Fibroblast of lung (primary cell): ENCODE data around the gene VPS36. TPM values are rescaled to one million over a fixed set of nuclear protein-coding genes. Genes with fewer than 3 reads are reported as not detected.
A peak's percentile ranks its signal among the peaks of the same experiment; 100 is the strongest.
"Not testable (repeated sequence)": the region's sequence is repeated elsewhere in the genome, so short reads cannot be mapped to it uniquely, and the experiment has no call there.

ENCODE experiments used
- DNase-seq, 2 donors: peaks; one replicate each; pipeline versions ENCODE4 v3.0.0 to v3.0.0-alpha.2; 2010; ENCODE audit warnings: low read depth in 2 of 2
- H2AFZ ChIP-seq: 2 replicates; pipeline ENCODE4 v1.5.1; 2012; ENCODE audit warnings: low read length, control low read depth, inconsistent platforms
- H3K27ac ChIP-seq: 2 replicates; pipeline ENCODE4 v1.5.1; 2011; ENCODE audit warnings: low read length, control low read depth; ENCODE audit not compliant: insufficient read depth
- H3K27me3 ChIP-seq: 2 replicates; pipeline ENCODE4 v1.5.1; 2011; ENCODE audit warnings: mild to moderate bottlenecking, low read length; ENCODE audit not compliant: control insufficient read depth, insufficient read depth
- H3K36me3 ChIP-seq: 2 replicates; pipeline ENCODE4 v1.5.1; 2011; ENCODE audit warnings: low read length; ENCODE audit not compliant: control insufficient read depth, insufficient read depth
- H3K4me1 ChIP-seq: 2 replicates; pipeline ENCODE4 v1.5.1; 2011; ENCODE audit warnings: low read length; ENCODE audit not compliant: control insufficient read depth, insufficient read depth; ENCODE audit errors: extremely low read depth
- H3K4me2 ChIP-seq: 2 replicates; pipeline ENCODE4 v1.5.1; 2011; ENCODE audit warnings: low read length, control low read depth; ENCODE audit not compliant: insufficient read depth; ENCODE audit errors: extremely low read depth
- H3K4me3 ChIP-seq, 4 experiments: fragments of 200-600 bp in 1 of 4; sonication (generic) in 1 of 4; replicated peaks in 1 of 4; 2 replicates each; pipeline ENCODE4 v1.5.1; 2011 to 2016; ENCODE audit warnings: low read length in 4 of 4, low read depth in 3 of 4, mild to moderate bottlenecking in 3 of 4, control low read depth in 2 of 4, inconsistent platforms in 1 of 4, mixed read lengths in 1 of 4; ENCODE audit not compliant: insufficient read depth in 1 of 4; ENCODE audit errors: control extremely low read depth in 1 of 4
- H3K79me2 ChIP-seq: 2 replicates; pipeline ENCODE4 v1.5.1; 2012; ENCODE audit warnings: mild to moderate bottlenecking, low read length, inconsistent platforms; ENCODE audit not compliant: control insufficient read depth, insufficient read depth
- H3K9ac ChIP-seq: 2 replicates; pipeline ENCODE4 v1.5.1; 2011; ENCODE audit warnings: mild to moderate bottlenecking, low read length, control low read depth; ENCODE audit not compliant: insufficient read depth
- H3K9me3 ChIP-seq: 2 replicates; pipeline ENCODE4 v1.5.1; 2012; ENCODE audit warnings: low read depth, low read length; ENCODE audit not compliant: control insufficient read depth, insufficient read depth
- H4K20me1 ChIP-seq: 2 replicates; pipeline ENCODE4 v1.5.1; 2011; ENCODE audit warnings: low read length; ENCODE audit not compliant: control insufficient read depth, insufficient read depth; ENCODE audit errors: extremely low read depth
- EZH2 ChIP-seq: IDR thresholded peaks from 2 replicates; pipeline ENCODE4 v1.5.1; 2012; ENCODE audit warnings: low read length, control low read depth, mild to moderate bottlenecking; ENCODE audit errors: missing control alignments
- polyA plus RNA-seq, 2 donors: library from polyadenylated mRNA; depleted of rRNA in 1 of 2; stranded (reverse) in 1 of 2; unstranded in 1 of 2; fragments of >200 nt; gene quantifications; 2 replicates each; pipeline ENCODE4 v1.2.1, GENCODE V29; 2011 to 2012; ENCODE audit warnings: missing spikeins in 1 of 2
- total RNA-seq: library from RNA; depleted of rRNA; stranded (reverse); fragments of >200 nt; gene quantifications from 2 replicates; pipeline ENCODE4 v1.2.1, GENCODE V29; 2014
- TF ChIP-seq, protein P1 (sequence below), 2 donors: IDR thresholded peaks in 1 of 2; conservative IDR thresholded peaks in 1 of 2; 1 replicate in 1 of 2; 2 replicates in 1 of 2; pipeline ENCODE4 v1.5.1; 2011 to 2012; ENCODE audit warnings: low read length in 2 of 2, control low read depth in 1 of 2, inconsistent platforms in 1 of 2, low read depth in 1 of 2, mild to moderate bottlenecking in 1 of 2

The VPS36 gene
- total and polyA plus RNA-seq, 2 donors (not counting 1 experiment from before 2014, with no cell fraction given), result 16.2 to 28.2 TPM

DNA sequence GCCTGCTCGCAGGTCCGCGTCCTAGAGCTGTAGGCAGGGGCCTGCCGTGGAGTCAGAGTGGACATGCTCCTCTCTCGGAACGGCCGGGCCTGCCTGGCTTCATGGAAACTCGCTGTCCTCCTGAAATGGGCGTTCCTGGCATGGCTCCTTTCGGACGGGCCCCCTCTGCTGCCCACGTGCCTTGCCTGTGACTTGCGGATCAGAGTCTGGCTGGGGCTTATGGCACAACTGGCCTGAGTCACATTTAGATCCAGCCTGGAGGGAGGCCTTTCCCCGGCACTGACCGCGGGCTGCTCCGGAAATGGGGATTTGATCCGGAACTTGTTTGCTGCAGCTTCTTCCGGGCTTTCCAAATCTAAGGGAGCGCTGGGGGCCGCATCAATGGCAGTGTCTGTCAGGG, 72.5 kb downstream of the VPS36 start:
- Histone ChIP-seq H4K20me1 (no peaks in the 10 kb centered on the region), H3K4me1 (no peaks in the 10 kb centered on the region), H3K9ac (no peak overlapping the region), H2AFZ (no peak overlapping the region), H3K36me3 (peaks cover 7% of the 10 kb centered on the region), H3K27ac (no peak overlapping the region), H3K4me3 (no peak overlapping the region), H3K9me3 (no peaks in the 10 kb centered on the region), H3K4me2 (no peak overlapping the region), H3K27me3 (no peaks in the 10 kb centered on the region), H3K79me2 (no peaks in the 10 kb centered on the region)
- DNase-seq, result no peak
- no peak for TF ChIP-seq EZH2
- TF ChIP-seq, protein P1, sequence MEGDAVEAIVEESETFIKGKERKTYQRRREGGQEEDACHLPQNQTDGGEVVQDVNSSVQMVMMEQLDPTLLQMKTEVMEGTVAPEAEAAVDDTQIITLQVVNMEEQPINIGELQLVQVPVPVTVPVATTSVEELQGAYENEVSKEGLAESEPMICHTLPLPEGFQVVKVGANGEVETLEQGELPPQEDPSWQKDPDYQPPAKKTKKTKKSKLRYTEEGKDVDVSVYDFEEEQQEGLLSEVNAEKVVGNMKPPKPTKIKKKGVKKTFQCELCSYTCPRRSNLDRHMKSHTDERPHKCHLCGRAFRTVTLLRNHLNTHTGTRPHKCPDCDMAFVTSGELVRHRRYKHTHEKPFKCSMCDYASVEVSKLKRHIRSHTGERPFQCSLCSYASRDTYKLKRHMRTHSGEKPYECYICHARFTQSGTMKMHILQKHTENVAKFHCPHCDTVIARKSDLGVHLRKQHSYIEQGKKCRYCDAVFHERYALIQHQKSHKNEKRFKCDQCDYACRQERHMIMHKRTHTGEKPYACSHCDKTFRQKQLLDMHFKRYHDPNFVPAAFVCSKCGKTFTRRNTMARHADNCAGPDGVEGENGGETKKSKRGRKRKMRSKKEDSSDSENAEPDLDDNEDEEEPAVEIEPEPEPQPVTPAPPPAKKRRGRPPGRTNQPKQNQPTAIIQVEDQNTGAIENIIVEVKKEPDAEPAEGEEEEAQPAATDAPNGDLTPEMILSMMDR (conservative IDR thresholded peaks at IDR 0.05 in 1 of 2, IDR thresholded peaks at IDR 0.05 in 1 of 2; ENCODE audit: low read depth in 1 of 2, low read length in 2 of 2), result no peak

DNA sequence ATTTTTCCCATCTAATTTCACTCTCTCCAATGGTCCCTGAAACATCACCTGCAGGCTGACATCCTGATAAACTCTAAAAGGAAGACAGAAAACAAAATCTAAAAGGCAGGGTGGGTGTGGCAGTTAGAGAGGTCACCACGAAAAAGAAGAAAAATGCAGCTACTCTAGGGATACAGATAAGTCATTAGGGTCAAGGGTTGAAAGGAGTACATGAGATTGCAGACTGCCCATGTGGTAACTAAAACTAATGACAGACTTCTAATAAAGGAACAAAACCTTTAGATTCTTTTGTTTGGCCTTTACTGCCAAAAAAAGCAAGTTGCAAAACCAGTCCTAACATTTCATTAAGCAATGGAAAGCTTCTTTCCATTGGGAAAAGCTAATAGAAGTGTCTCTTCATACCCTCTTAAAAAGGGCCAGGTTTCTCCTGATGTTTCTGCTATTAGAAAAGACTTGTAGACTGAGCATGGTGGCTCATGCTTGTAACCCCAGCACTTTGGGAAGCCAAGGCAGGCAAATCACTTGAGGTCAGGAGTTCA, 75.5 kb downstream of the VPS36 start:
- H3K9me3 ChIP-seq, result no peaks in the 10 kb centered on the region
- no peaks in the 10 kb centered on the region for H3K27me3 ChIP-seq
- DNase-seq, result peak in 1 of 2 donors; percentile 20
- no peaks in the 10 kb centered on the region for H3K79me2 ChIP-seq
- no peaks in the 10 kb centered on the region for H4K20me1 ChIP-seq
- H3K4me1 ChIP-seq, result peaks cover 3% of the 10 kb centered on the region
- H3K9ac ChIP-seq, result no peak overlapping the region
- TF ChIP-seq EZH2, result no peak
- TF ChIP-seq, protein P1 (conservative IDR thresholded peaks at IDR 0.05 in 1 of 2, IDR thresholded peaks at IDR 0.05 in 1 of 2; ENCODE audit: low read depth in 1 of 2, low read length in 2 of 2), result no peak
- H3K4me2 ChIP-seq, result no peak overlapping the region
- H2AFZ ChIP-seq, result no peak overlapping the region
- peaks cover 7% of the 10 kb centered on the region for H3K36me3 ChIP-seq
- no peak overlapping the region for H3K4me3 ChIP-seq
- no peak overlapping the region for H3K27ac ChIP-seq

DNA sequence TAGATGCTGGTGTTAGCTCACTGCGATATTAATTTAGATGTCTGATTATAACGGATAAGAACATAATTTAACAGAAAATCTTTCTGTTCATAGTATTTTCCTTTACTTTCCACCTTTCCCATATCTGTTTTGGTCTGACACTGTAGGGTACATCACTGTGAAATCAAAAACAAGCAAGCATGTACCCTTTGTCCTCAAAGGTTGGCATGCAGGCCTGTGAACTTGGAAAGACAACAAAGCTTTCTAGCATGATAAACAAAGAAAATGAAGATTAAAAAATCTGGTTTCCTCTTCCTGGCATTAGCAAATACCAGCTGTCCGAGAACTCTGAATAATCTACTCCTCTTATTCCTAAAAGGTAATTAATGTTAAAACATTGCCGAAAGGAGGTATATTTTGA, 76.0 kb downstream of the VPS36 start:
- H3K4me1 ChIP-seq, result peaks cover 3% of the 10 kb centered on the region
- H4K20me1 ChIP-seq, result no peaks in the 10 kb centered on the region
- H3K27me3 ChIP-seq, result no peaks in the 10 kb centered on the region
- H2AFZ ChIP-seq, result no peak overlapping the region
- no peak for DNase-seq
- no peak for TF ChIP-seq EZH2
- TF ChIP-seq, protein P1 (conservative IDR thresholded peaks at IDR 0.05 in 1 of 2, IDR thresholded peaks at IDR 0.05 in 1 of 2; ENCODE audit: low read depth in 1 of 2, low read length in 2 of 2), result no peak
- no peak overlapping the region for H3K27ac ChIP-seq
- H3K9me3 ChIP-seq, result no peaks in the 10 kb centered on the region
- H3K79me2 ChIP-seq, result no peaks in the 10 kb centered on the region
- no peak overlapping the region for H3K4me2 ChIP-seq
- H3K4me3 ChIP-seq, result no peak overlapping the region
- H3K36me3 ChIP-seq, result peaks cover 7% of the 10 kb centered on the region
- no peak overlapping the region for H3K9ac ChIP-seq

DNA sequence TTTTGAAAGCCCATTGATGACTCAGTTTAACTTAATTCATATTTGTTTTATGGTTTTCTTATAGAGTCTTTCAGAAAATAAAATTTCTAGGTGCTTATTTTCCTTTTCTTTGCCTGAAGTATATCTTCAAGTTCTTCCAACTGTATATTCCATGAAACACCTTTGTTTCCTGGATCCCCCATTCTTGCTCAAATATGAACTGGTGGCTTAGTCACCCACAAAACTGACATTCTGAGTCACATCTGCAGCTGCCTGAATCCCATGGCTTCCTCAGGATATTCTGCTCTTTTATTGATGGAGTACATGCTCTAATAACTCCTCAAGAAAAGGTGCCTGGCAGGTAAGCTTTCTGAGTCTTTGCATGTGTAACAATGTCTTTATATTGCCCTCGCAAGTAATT, 77.2 kb downstream of the VPS36 start:
- not testable (repeated sequence) for H3K9ac ChIP-seq, H3K27me3 ChIP-seq, H3K36me3 ChIP-seq, H4K20me1 ChIP-seq, H3K4me3 ChIP-seq, H3K27ac ChIP-seq, H3K79me2 ChIP-seq, H3K9me3 ChIP-seq, H2AFZ ChIP-seq, H3K4me1 ChIP-seq, H3K4me2 ChIP-seq
- DNase-seq, result peak in 1 of 2 donors; percentile 30
